ENCODE data around the gene PKN1. TPM values are rescaled to one million over a fixed set of nuclear protein-coding genes. Genes with fewer than 3 reads are reported as not detected.
A peak's percentile ranks its signal among the peaks of the same experiment; 100 is the strongest.

Gene PKN1
- polyA plus RNA-seq, 3 donors: 49.5 to 119 (median 49.6) TPM

- TF ChIP-seq CTCF (IDR thresholded peaks at IDR 0.05): no peak
- WGBS (ENCODE audit: insufficient coverage): 98% methylated on average over 21 of the region's 21 CpGs
- Mint-ChIP-seq H3K4me3 (no peak overlapping the region), H3K9me3 (peaks cover 0 to 2% (median 0%) of the 10 kb centered on the region in 7 donors), H3K4me1 (peaks cover 16% of the 10 kb centered on the region), H3K36me3 (peaks cover 63 to 100% of the 10 kb centered on the region in 2 donors), H3K27me3 (ENCODE audit: low read depth in 3 of 3) (peaks cover 0 to 2% (median 0%) of the 10 kb centered on the region in 3 donors), H3K27ac (no peak overlapping the region)
- Histone ChIP-seq H3K27ac (ENCODE audit: low read depth in 1 of 2, low read length in 2 of 2) (no peak overlapping the region), H3K4me1 (ENCODE audit: control insufficient read depth in 1 of 2, insufficient read depth in 2 of 2, low read length in 2 of 2) (peaks cover 13 to 20% of the 10 kb centered on the region in 2 donors), H2AFZ (ENCODE audit: insufficient read depth, low read depth, low read length, poor library complexity, severe bottlenecking) (no peak overlapping the region), H3K79me2 (ENCODE audit: insufficient read depth, low read length) (no peaks in the 10 kb centered on the region), H3K27me3 (ENCODE audit: control insufficient read depth in 2 of 2, insufficient read depth in 2 of 2, low read length in 2 of 2) (no peaks in the 10 kb centered on the region), H3K9me3 (replicated peaks in 1 of 2; ENCODE audit: control insufficient read depth in 1 of 2, insufficient read depth in 1 of 2, low read length in 2 of 2) (no peaks in the 10 kb centered on the region), H3K4me2 (replicated peaks; ENCODE audit: extremely low read depth, low read length, poor library complexity, severe bottlenecking) (no peak overlapping the region), H3K36me3 (replicated peaks in 1 of 2; ENCODE audit: control insufficient read depth in 1 of 2, insufficient read depth in 2 of 2, low read length in 2 of 2) (peaks cover 71 to 90% of the 10 kb centered on the region in 2 donors), H4K20me1 (ENCODE audit: insufficient read depth, low read length) (peaks cover 75% of the 10 kb centered on the region), H3K4me3 (replicated peaks in 1 of 3; ENCODE audit: low read depth in 2 of 3, low read length in 3 of 3) (no peak overlapping the region), H3K9ac (ENCODE audit: insufficient read depth, low read length, poor library complexity, severe bottlenecking) (no peak overlapping the region)
- DNase-seq: no peak
- intact Hi-C loops (cut with micrococcal nuclease): no loop called here
Measured at GRCh38 chr19:14463747-14464146, 30.6 kb downstream of the PKN1 start.

- WGBS (ENCODE audit: insufficient coverage): 97% methylated on average over 6 of the region's 12 CpGs
Measured at GRCh38 chr19:14467391-14467790, 34.3 kb downstream of the PKN1 start.

More at GRCh38 chr19:14467391-14467790, 34.3 kb downstream of the PKN1 start:
- intact Hi-C loops (cut with micrococcal nuclease): no loop called here
- H3K9me3 ChIP-seq (replicated peaks in 1 of 2; ENCODE audit: control insufficient read depth in 1 of 2, insufficient read depth in 1 of 2, low read length in 2 of 2): no peaks in the 10 kb centered on the region
- H3K79me2 ChIP-seq (ENCODE audit: insufficient read depth, low read length): no peaks in the 10 kb centered on the region
- Mint-ChIP-seq H3K27ac (peak overlapping the region in 1 of 7 donors; percentile 67), H3K9me3 (peaks cover 0 to 3% (median 0%) of the 10 kb centered on the region in 7 donors), H3K36me3 (peaks cover 67 to 95% of the 10 kb centered on the region in 2 donors), H3K4me3 (no peak overlapping the region), H3K27me3 (ENCODE audit: low read depth in 3 of 3) (peaks cover 0 to 8% (median 3%) of the 10 kb centered on the region in 3 donors), H3K4me1 (peaks cover 7% of the 10 kb centered on the region)
- H3K27me3 ChIP-seq (ENCODE audit: control insufficient read depth in 2 of 2, insufficient read depth in 2 of 2, low read length in 2 of 2): peaks cover under 1 to 2% of the 10 kb centered on the region in 2 donors
- H3K27ac ChIP-seq (ENCODE audit: low read depth in 1 of 2, low read length in 2 of 2): no peak overlapping the region
- peaks cover 10 to 13% of the 10 kb centered on the region in 2 donors for H3K4me1 ChIP-seq (ENCODE audit: control insufficient read depth in 1 of 2, insufficient read depth in 2 of 2, low read length in 2 of 2)
- no peak for TF ChIP-seq CTCF (IDR thresholded peaks at IDR 0.05)
- DNase-seq: no peak
- H3K4me3 ChIP-seq (replicated peaks in 1 of 3; ENCODE audit: low read depth in 2 of 3, low read length in 3 of 3): no peak overlapping the region
- H3K36me3 ChIP-seq (replicated peaks in 1 of 2; ENCODE audit: control insufficient read depth in 1 of 2, insufficient read depth in 2 of 2, low read length in 2 of 2): peaks cover 70 to 88% of the 10 kb centered on the region in 2 donors
- H3K9ac ChIP-seq (ENCODE audit: insufficient read depth, low read length, poor library complexity, severe bottlenecking): no peak overlapping the region
- H4K20me1 ChIP-seq (ENCODE audit: insufficient read depth, low read length): peaks cover 78% of the 10 kb centered on the region
- H2AFZ ChIP-seq (ENCODE audit: insufficient read depth, low read depth, low read length, poor library complexity, severe bottlenecking): no peak overlapping the region
- no peak overlapping the region for H3K4me2 ChIP-seq (replicated peaks; ENCODE audit: extremely low read depth, low read length, poor library complexity, severe bottlenecking)

Data from CD14-positive monocyte (primary cell).